ENCODE measurements around the gene ZNF485. TPM values are rescaled to one million over a fixed set of nuclear protein-coding genes. Genes with fewer than 3 reads are reported as not detected.
"Not testable (repeated sequence)": the region's sequence is repeated elsewhere in the genome, so short reads cannot be mapped to it uniquely, and the experiment has no call there.

The ZNF485 gene
- total RNA-seq, 3 donors from 2014 or later (not counting 1 experiment from before 2014, with no cell fraction given) = 1.1 to 2.8 (median 1.4) TPM

- no peak overlapping the region for H3K4me3 Mint-ChIP-seq
- no peak overlapping the region for H3K27ac ChIP-seq (ENCODE audit: low read length)
- H3K4me3 ChIP-seq (ENCODE audit: low read length) = no peak overlapping the region
- H3K27ac Mint-ChIP-seq = no peak overlapping the region
- no peaks in the 10 kb centered on the region for H3K4me1 ChIP-seq (ENCODE audit: control insufficient read depth, insufficient read depth, low read length)
- DNase-seq = no peak
- no peaks in the 10 kb centered on the region for H3K36me3 Mint-ChIP-seq
- no peaks in the 10 kb centered on the region for H3K36me3 ChIP-seq (ENCODE audit: control insufficient read depth, insufficient read depth, low read length)
- H3K27me3 Mint-ChIP-seq (ENCODE audit: low read depth in 2 of 2) = no peaks in the 10 kb centered on the region
- ATAC-seq = no peak
- H3K27me3 ChIP-seq (ENCODE audit: control insufficient read depth, insufficient read depth, low read length) = no peaks in the 10 kb centered on the region
- 91% methylated on average over 5 of the region's 5 CpGs for WGBS (ENCODE audit: insufficient coverage)
- H3K9me3 Mint-ChIP-seq = no peaks in the 10 kb centered on the region
- H3K4me1 Mint-ChIP-seq = peaks cover 0 to 23% of the 10 kb centered on the region in 2 donors
- no peaks in the 10 kb centered on the region for H3K9me3 ChIP-seq (ENCODE audit: control insufficient read depth, insufficient read depth, low read length)
- no peak for TF ChIP-seq CTCF (IDR thresholded peaks at IDR 0.05)
- intact Hi-C loops (cut with micrococcal nuclease) = no loop called here
These were observed 21.2 kb upstream of the ZNF485 start for GRCh38 chr10:43585046-43585445.

- WGBS (ENCODE audit: insufficient coverage) = 85% methylated on average over 9 of the region's 9 CpGs
- Histone ChIP-seq H3K4me3 (ENCODE audit: low read length) (no peak overlapping the region), H3K36me3 (ENCODE audit: control insufficient read depth, insufficient read depth, low read length) (no peaks in the 10 kb centered on the region), H3K9me3 (ENCODE audit: control insufficient read depth, insufficient read depth, low read length) (peaks cover 1% of the 10 kb centered on the region), H3K27ac (ENCODE audit: low read length) (no peak overlapping the region), H3K27me3 (ENCODE audit: control insufficient read depth, insufficient read depth, low read length) (no peaks in the 10 kb centered on the region), H3K4me1 (ENCODE audit: control insufficient read depth, insufficient read depth, low read length) (no peaks in the 10 kb centered on the region)
- Mint-ChIP-seq H3K36me3 (no peaks in the 10 kb centered on the region), H3K4me1 (peaks cover 0 to 23% of the 10 kb centered on the region in 2 donors), H3K4me3 (no peak overlapping the region), H3K9me3 (no peaks in the 10 kb centered on the region), H3K27me3 (ENCODE audit: low read depth in 2 of 2) (no peaks in the 10 kb centered on the region), H3K27ac (no peak overlapping the region)
- no peak for ATAC-seq
- DNase-seq = no peak
- TF ChIP-seq CTCF (IDR thresholded peaks at IDR 0.05) = no peak
- intact Hi-C loops (cut with micrococcal nuclease) = no loop called here
These were observed 20.1 kb upstream of the ZNF485 start for GRCh38 chr10:43585981-43586729.

- intact Hi-C loops (cut with micrococcal nuclease); H3K27me3 Mint-ChIP-seq (ENCODE audit: low read depth in 2 of 2); H3K9me3 ChIP-seq (ENCODE audit: control insufficient read depth, insufficient read depth, low read length); H3K4me1 ChIP-seq (ENCODE audit: control insufficient read depth, insufficient read depth, low read length); H3K4me3 Mint-ChIP-seq; H3K36me3 ChIP-seq (ENCODE audit: control insufficient read depth, insufficient read depth, low read length); H3K9me3 Mint-ChIP-seq; DNase-seq; H3K27me3 ChIP-seq (ENCODE audit: control insufficient read depth, insufficient read depth, low read length); H3K27ac ChIP-seq (ENCODE audit: low read length); H3K36me3 Mint-ChIP-seq; H3K4me3 ChIP-seq (ENCODE audit: low read length); H3K27ac Mint-ChIP-seq: not testable (repeated sequence)
- WGBS (ENCODE audit: insufficient coverage) = 83% methylated on average over 2 of the region's 3 CpGs
- peaks cover 0 to 23% of the 10 kb centered on the region in 2 donors for H3K4me1 Mint-ChIP-seq
- ATAC-seq = peak in 2 of 3 donors; percentile 49 to 53
These were observed 19.5 kb upstream of the ZNF485 start for GRCh38 chr10:43586730-43587115.

- Histone ChIP-seq H3K4me3 (ENCODE audit: low read length) (no peak overlapping the region), H3K9me3 (ENCODE audit: control insufficient read depth, insufficient read depth, low read length) (peaks cover 5% of the 10 kb centered on the region), H3K27ac (ENCODE audit: low read length) (no peak overlapping the region), H3K36me3 (ENCODE audit: control insufficient read depth, insufficient read depth, low read length) (no peaks in the 10 kb centered on the region), H3K4me1 (ENCODE audit: control insufficient read depth, insufficient read depth, low read length) (peaks cover 28% of the 10 kb centered on the region), H3K27me3 (ENCODE audit: control insufficient read depth, insufficient read depth, low read length) (no peaks in the 10 kb centered on the region)
- no peak for TF ChIP-seq CTCF (IDR thresholded peaks at IDR 0.05)
- 98% methylated on average over 3 of the region's 5 CpGs for WGBS (ENCODE audit: insufficient coverage)
- H3K4me3 Mint-ChIP-seq = no peak overlapping the region
- peaks cover 0 to 2% of the 10 kb centered on the region in 2 donors for H3K9me3 Mint-ChIP-seq
- H3K36me3 Mint-ChIP-seq = peaks cover 6% of the 10 kb centered on the region
- no peaks in the 10 kb centered on the region for H3K27me3 Mint-ChIP-seq (ENCODE audit: low read depth in 2 of 2)
- no peak for DNase-seq
- peaks cover 26 to 34% of the 10 kb centered on the region in 2 donors for H3K4me1 Mint-ChIP-seq
- intact Hi-C loops (cut with micrococcal nuclease) = no loop called here
- H3K27ac Mint-ChIP-seq = no peak overlapping the region
- ATAC-seq = no peak
These were observed 14.8 kb upstream of the ZNF485 start for GRCh38 chr10:43591303-43591904.
